GM18511 (cell line): Measurements from ENCODE around the gene TRAF3.

Experiments
- ATAC-seq: cut with Tn5 transposase; IDR thresholded peaks from one replicate; pipeline ENCODE4 v1.9.1; 2021; ENCODE audit warnings: mild to moderate bottlenecking, moderate library complexity; ENCODE audit not compliant: unreplicated experiment

Gene TRAF3

DNA sequence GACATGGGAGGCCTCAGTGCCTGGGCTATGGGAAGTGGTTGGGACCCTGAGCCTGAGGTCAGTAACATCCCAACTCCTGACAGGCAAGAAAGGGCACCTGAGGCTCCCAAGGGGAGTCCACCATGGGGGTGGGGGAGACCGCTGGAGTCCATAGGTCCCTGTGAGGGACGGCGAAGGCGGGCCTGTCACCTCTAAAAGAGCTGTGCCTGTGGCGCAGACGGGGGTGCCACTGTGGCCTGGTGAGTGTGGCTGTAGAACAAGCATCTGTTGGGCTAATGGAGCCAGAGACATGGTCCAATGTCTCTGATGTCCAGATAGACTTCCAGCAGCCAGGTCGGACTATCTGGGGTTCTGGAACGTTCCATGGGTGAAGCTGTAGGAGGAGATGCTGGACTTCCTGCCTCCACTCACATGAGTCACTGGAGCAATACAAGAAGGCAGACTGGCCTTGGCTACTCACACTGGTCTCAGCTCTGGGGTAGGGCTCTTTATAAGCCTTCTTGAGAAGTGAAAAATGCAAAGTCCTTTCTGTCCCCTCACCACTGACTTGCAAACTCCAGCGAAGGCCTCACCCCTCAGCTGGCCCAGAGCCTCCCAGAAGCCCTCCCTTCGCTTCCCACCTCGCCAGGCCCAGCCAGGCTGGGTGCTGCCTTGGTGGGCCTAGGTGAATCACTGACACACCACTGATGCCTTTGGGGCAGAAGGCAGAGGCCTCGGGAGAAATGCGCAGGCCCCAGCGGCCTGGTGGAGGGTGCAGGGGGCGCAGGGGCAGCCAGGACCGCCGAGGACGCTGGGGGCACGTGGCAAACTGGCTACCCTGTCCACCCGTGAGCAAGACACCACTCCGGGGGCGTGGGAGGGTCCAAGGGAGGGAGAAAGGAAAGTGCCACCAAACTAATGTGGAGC is 1.1 kb upstream of the TRAF3 start:
- ATAC-seq = no peak

DNA sequence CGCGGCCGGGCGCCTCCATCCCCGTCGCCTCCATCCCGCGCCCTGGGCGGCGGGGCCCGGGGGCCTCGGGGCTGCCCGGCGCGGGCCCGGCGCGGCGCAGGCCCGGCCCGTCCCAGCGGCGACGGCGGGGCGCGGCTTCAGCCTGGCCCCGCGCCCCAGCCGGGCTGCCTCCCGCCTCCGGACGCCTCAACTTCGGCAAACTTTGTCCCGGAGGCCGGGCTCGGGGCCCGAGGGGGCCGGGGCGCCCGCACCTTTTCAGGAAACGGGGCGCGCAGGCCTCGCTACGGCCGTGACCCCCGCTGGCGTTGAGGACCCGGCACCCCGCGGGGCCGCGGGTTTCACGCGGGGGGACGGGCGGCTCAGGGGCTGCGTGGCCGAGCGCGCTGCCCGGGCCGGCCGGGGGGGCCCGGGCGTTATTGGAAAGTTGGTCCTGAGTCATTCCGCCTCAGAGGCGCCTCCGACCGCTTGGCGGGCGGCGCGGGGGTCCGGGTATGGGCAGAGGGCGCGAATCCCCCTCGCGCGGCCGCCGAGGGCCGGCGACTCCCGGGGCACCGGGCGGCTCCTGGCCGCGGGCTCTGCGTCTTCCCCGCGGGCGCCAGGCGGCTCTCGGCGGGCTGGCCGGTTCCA is 575 bp downstream of the TRAF3 start:
- peak; percentile 14 for ATAC-seq

DNA sequence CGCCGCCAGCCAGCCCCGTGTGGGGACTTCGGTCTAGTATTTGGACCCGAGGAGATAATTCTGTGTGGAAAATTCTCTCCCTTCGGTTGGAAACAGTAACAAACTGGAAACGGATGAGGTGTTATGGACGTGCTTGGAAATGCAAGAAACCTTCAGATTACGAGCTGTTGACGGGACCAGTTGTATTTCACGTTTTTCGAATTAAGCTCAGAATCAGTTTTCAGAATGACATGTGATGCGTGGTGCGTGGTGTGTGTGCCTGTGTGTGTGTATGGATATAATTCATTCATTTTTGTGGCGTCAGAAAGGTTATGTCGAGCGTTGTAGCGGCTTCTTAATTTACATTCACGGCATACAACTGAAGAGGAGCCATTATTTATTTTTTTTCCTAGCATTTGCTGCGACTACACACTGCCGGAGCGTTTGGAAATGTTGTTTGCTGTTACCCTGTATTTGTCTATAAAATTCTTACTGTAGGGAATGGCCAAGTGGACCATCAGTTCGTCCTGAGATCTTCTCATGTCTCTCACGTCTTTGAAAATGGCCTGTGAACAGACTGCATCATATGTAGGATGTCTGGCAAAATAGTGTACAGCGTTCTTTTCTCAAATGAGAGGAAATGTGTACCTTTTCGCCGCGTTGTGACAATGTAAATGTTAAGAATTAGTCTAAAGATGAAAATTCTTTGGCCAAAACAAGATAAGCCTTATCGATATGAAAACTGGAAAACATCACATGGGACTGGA is 1.3 kb downstream of the TRAF3 start:
- ATAC-seq = no peak

DNA sequence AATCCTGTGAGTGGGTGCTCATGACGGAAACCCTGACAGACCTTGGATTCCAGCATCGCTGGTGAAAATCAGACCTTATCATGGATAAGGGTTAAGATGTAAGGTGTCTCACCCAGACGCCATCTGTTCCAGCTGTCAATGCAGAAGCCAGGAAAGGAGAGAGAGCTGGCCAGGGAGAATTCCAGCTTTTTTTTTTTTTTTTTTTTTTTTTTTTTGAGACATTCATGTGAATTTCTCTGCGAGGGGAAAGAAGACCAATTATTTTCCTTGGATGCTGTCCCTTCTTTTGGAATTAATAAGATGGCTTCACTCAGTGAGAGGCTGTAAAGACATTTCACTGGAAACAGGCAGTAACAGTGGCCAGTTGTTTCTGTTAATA is 1.8 kb downstream of the TRAF3 start:
- ATAC-seq = no peak

DNA sequence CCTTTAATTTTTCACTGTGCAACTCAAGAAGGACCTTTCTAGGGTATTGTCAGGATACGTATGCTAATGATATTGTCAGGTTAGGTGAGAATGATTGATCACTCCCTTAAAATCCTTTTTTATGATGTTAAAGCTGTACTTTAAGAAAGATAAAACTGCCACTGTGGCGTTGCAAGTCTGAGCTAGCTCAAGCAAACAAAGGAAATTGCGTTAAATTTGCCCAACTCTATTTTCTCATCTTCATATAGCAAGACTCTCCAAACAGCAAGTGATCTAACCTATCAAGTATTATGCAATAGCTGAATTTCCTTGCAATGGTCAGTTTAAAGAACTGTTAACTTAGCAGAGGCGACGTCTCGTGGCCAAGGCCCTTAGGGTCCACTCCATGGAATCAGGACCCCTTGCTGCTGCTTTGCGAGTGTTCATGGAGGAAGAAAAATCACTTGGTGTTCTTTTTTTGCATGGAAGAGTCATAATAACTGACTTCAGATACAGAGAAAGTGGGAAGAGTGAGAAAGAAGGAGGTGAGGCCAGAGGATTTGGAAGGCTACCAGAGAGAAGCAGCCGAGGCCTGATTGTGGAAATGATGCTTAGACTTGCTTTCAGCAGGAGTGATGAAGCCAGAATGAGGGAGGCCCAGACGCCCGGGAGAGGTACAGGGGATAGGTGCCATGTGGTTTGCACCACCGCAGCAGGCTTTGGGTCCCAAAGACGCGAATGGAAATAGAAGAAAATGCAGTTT is 2.5 kb downstream of the TRAF3 start:
- ATAC-seq = no peak

DNA sequence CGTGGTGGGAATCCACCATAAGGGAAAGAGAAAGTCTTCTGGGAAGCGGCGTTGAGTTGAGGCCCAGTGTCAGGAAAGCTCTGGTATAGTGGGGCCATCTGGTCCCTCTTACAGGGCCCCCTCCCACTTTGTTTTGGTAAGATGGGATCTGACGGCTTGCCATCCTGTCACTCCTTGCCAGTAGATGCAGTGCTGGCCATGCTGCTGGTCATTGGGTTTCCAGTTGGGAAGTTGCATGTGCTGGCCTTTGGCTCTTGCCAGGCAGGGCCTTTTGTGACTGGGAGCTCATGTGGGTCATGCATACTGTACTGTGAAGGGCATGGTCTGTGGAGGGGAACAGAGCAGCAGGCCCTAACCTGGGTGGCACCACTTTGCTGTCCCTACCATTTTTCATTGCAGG is 3.8 kb downstream of the TRAF3 start:
- no peak for ATAC-seq

DNA sequence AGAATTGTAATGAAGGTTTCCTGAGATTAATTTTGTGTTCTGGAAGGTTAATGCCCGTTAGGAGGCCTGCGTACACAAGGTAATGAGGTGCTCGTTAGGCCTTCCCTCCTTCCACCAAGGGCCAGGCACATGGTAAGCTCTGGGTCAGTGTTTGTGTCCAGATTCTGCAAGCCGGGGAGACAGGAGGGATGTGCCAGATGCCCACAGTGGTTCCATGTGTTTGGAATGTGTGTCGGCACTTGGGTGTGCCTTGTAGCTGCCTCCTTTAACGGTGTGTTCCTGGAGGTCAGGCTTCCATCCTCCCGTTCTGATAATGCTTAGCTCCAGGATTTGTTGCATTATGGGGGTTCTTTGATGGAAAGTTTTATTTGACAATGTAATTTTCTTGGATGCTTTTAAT is 5.7 kb downstream of the TRAF3 start:
- no peak for ATAC-seq

DNA sequence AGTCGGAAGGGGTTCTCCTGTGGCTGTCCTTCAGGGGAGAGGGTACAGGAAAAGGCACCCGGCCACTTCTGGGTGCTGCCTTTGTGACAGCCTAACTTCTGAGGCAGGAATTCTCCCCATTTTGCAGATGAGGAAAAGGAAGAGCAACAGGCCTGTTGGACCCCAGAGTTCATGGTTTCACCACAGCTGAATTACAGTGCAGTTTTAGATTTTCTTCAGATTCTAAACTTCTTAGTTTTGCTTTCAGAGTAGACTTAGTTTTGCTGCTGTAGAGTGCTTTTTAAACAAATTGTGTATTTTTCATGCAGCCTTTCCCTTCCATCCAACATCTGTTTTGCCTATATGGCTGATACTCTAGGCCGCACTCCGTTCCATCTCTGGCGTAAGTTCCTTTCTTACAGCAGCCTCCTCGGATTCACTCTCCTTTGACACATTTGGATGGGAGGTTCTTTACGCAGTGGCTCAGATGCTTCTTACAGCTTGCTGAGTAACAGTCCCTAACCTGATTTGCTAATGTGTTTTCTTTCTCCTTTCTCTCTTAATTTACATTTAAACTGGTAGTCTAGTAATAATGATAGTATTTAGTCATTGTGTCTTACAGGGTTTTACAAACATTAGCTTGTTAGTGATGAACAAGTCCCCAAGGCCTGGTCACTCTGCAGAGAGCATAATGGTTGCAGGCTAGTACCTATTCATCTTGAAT is 7.8 kb downstream of the TRAF3 start:
- ATAC-seq = no peak

DNA sequence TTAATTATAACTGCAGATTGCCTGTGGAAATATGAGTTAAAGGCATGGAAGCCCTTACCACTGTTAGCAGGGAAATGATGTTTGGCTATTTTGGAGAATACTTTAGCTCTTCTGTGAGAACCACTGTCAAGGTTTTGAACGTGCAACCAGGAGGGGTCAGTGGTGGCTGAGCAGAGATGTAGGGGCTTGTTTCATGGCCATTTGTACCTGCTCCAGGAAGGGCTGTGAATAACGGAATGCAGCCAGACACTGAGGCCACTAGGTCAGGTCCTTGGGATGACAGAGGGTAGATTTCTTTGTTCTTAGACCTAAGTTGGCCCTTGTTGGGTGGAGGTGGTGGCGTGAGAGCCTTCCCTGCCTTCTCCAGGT is 8.3 kb downstream of the TRAF3 start:
- no peak for ATAC-seq

DNA sequence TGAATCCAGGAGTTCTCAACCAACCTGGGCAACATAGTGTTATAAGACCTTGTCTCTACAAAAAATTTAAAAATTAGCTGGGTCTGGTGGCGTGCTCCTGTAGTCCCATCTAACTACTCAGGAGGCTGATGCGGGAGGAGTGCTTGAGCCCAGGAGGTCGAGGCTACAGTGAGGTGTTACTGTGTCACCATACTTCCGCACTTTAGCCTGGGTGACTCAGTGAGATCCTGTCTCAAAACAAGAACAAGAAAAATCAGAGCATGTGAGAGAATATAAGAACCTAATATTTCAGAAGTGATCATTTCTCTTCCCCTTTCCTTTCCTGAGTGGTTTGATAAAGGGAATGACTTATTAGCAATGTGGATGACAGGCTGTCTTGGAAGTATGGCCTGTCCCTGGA is 9.5 kb downstream of the TRAF3 start:
- ATAC-seq = no peak

DNA sequence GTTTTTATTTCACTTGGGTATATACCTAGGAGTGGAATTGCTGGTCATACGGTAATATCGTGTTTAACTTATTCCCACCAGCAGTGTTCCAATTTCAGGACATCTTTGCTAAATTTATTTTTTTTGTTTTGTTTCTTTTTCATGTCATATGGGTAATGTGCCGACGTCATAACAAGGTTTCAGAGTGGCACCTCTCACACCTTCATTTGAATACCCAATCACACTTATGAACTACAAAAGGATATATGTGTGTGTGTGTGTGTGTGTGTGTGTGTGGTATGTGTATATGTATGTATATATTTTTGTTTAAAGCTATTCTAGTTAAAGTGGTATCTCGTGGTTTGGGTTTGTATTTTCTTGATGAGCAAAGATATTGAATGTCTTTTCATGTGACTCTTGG is 12.1 kb downstream of the TRAF3 start:
- ATAC-seq = no peak

DNA sequence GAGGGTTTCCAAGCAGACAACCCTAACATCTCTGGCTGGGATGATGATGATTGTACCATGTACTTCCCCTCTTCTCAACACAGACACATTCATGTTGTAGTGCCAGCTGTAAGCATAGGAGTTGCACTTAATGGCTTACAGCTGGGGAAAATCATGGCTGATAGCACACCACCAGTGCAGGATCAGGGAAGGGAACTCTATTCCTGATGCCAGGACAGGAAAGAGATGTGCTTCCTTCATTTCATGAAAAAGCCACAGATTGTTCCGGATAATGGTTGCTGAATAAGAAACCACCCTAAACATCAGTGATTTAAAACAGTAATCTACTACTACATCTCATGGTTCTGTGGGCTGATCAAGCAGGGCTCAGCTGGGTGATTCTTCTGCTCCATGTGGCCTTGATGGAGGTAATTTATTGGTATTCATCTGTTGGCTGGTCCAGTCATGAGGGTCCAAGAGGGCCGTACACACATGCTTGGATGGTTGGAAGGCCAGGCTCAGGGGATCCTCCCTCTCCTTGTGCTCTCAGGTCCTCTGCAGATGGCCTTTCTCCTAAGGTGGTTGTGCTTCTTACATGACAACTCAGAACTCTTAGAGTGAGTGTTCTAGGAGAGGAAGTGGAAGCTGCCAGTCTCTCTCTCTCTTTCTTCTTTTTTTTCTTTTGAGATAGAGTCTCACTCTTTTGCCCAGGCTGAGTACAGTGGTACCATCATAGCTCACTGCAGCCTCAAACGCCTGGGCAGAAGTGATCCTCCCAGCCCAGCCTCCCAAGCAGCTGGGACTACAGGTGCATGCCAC is 16.5 kb downstream of the TRAF3 start:
- ATAC-seq = no peak

DNA sequence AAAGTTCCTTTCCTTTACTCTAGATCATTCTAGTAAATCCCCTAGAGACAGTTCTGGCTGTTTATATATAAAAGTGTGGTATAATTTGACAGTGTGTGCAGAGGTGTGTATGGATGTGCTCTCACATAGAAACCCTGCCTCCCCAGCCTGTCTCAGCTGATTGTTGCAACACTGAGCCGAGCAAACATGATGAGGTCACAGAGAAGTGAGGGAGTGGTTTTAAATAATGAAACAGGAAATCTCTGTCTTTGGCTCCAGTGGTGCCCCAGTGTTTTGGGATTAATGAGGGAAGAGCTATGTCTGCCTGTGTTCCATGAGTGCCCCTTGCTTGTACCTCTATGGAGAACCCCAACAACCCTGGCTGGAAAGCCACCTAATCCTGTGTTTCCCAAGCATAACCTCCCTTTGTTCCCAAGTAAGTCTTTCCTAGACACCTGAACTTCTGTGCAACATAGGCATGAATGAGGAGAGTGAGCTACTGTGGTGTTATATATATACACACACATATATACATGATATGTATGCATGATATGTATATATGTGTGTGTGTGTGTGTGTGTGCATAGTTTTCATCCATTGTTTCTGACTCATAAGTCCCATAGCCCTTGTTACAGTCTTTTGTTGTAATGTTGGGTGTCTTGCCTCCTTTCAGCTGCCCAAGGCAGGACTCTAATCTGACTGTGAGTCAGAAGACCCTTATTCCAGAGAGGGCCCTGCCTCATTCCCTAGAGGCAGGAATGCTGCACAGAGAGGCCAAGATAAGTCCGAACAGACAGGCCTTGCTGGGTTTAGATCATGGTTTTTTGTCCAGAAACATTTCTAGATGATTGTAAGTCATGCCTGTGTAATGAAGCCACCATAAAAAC is 18.0 kb downstream of the TRAF3 start:
- ATAC-seq = peak; percentile 42

DNA sequence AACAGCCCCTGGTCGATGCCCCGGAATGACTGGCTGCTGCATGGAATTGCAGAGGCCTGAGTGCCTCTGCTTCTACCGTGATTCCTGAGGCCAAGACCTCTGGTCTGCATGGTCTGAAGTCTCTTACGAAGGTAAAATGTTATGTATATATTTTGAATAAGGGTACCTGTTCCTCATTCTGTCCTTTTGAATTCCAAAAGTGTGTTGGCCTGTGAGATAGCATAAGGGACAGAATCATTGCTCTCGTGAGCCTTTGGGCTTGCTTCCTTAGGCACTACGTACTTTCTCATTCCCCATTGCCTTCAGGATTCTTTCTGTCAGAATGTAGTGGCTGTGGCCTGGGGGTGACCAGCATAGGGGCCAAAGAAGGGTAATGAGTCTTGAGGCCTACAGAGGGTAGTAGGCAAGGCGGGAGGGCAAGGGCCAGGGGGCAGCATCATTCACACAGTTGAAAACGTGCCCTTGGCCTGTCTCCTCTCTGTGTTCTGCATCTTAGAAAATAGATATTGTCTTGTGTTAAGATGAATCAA is 19.5 kb downstream of the TRAF3 start:
- no peak for ATAC-seq

DNA sequence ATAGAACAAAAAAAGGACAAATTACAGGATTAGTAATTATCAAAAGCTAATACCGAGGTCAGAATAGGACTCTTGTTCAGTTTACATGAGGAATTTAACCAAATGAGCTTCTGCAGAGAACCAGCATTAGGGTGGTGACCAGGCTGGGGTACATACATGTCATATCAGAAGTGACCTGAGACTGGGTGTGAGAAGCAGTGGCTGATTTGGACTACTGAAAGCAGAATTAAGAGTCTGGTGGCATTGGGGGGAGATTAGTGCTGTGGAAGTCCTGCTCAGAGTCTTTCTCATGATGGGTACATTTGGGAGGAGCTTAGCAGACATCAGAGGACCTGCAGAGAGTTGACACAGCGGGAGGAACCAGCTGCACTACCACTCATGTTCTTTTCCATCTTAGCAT is 21.7 kb downstream of the TRAF3 start:
- ATAC-seq = peak; percentile 74

DNA sequence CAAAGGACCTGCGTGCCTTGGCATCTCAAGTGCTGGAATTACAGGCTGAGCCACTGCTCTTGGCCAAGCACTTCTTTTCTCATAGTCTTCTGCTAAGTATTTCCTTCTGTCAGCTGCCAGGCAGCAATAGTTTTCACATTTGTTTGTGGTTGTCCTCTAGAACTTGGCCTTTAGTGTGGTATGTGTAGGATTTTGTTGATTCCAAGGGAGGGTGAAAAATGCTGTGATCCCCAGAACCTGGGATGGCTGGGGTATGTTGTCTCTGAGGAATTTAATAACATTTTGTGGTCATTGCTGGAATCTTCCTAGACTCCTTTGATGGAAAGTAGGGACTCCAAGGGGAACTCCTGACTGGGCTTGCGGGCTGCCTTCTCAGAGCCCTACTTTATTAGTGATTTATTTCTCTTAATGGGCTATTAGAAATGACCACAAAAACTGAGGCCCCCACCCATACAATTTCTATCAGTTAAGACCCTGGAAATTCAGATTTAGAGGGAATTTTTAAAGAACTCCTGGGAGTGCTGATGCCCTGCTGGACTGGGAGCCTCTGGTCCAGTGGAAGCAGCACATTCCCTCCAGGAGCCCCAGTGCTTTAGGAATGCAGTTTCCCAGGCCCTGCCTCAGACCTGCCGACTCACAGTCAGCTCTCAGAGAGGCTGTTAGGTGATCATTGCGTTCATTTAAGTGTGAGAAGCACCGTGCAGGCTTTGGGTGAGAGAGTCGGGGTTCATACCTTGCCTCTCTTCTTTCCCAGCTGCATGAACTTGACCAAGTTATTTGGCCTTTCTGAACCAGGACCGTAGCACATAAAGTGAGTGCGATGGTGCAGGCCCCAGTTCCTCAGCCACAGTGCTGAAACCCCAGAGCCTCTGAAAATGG is 22.7 kb downstream of the TRAF3 start:
- ATAC-seq = no peak

DNA sequence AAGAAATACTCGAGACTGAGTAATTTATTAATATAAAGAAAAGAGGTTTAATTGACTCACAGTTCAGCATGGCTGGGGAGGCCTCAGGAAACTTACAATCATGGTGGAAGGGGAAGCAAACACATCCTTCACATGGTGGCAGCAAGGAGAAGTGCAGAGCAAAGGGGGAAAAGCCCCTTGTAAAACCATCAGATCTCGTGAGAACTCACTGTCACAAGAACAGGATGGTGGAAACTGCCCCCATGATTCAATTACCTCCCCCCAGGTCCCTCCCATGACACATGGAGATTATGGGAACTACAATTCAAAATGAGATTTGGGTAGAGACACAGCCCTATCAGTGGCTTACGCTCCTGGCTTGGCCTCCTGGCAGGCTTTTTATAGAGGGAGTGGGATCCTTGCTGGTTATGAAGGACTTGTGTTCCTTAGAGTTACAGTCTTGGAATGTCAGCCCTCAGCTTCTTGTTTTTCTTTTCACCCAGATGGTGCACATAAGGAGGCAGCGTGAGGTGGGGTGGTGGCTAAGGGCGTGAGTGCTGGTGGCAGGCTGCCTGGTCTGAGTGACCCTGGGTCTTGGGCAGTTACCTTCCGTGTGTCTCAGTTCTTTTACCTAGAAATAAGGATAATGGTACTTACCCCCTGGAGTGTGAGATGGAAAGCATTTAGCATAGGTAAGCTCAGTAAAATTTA is 25.7 kb downstream of the TRAF3 start:
- no peak for ATAC-seq
